ENCODE results near the gene PYDC1.
A peak's percentile ranks its signal among the peaks of the same experiment; 100 is the strongest.
"Not testable (repeated sequence)": the region's sequence is repeated elsewhere in the genome, so short reads cannot be mapped to it uniquely, and the experiment has no call there.

PYDC1 gene

GRCh38 chr16:31248344-31248743 lies 31.4 kb upstream of the PYDC1 start:
- DNase-seq (ENCODE audit: low spot score), result no peak
- Histone ChIP-seq H3K9me3 (ENCODE audit: severe bottlenecking) (no peaks in the 10 kb centered on the region), H3K27me3 (ENCODE audit: insufficient read depth, poor library complexity, severe bottlenecking) (no peaks in the 10 kb centered on the region), H3K4me1 (ENCODE audit: insufficient read depth, poor library complexity, severe bottlenecking) (no peaks in the 10 kb centered on the region), H3K4me3 (ENCODE audit: severe bottlenecking) (no peak overlapping the region), H3K36me3 (ENCODE audit: low read depth) (no peaks in the 10 kb centered on the region), H3K27ac (ENCODE audit: poor library complexity, severe bottlenecking) (no peak overlapping the region)
- no peak for ATAC-seq (ENCODE audit: low read depth)
- TF ChIP-seq CTCF (IDR thresholded peaks at IDR 0.05; ENCODE audit: poor library complexity, severe bottlenecking), result no peak

- Histone ChIP-seq H3K9me3 (ENCODE audit: severe bottlenecking) (no peaks in the 10 kb centered on the region), H3K27me3 (ENCODE audit: insufficient read depth, poor library complexity, severe bottlenecking) (no peaks in the 10 kb centered on the region), H3K27ac (ENCODE audit: poor library complexity, severe bottlenecking) (no peak overlapping the region), H3K4me1 (ENCODE audit: insufficient read depth, poor library complexity, severe bottlenecking) (no peaks in the 10 kb centered on the region), H3K36me3 (ENCODE audit: low read depth) (no peaks in the 10 kb centered on the region), H3K4me3 (ENCODE audit: severe bottlenecking) (no peak overlapping the region)
- ATAC-seq (ENCODE audit: low read depth) (no peak), DNase-seq (ENCODE audit: low spot score) (no peak)
- no peak for TF ChIP-seq CTCF (IDR thresholded peaks at IDR 0.05; ENCODE audit: poor library complexity, severe bottlenecking)
These were observed 29.4 kb upstream of the PYDC1 start for GRCh38 chr16:31246296-31246695.

- not testable (repeated sequence) for H3K4me3 ChIP-seq (ENCODE audit: severe bottlenecking); H3K4me1 ChIP-seq (ENCODE audit: insufficient read depth, poor library complexity, severe bottlenecking); ATAC-seq (ENCODE audit: low read depth); DNase-seq (ENCODE audit: low spot score); H3K27ac ChIP-seq (ENCODE audit: poor library complexity, severe bottlenecking); H3K9me3 ChIP-seq (ENCODE audit: severe bottlenecking); H3K36me3 ChIP-seq (ENCODE audit: low read depth); H3K27me3 ChIP-seq (ENCODE audit: insufficient read depth, poor library complexity, severe bottlenecking)
These were observed 28.7 kb upstream of the PYDC1 start for GRCh38 chr16:31245598-31245997.

- no peaks in the 10 kb centered on the region for H3K36me3 ChIP-seq (ENCODE audit: low read depth)
- no peak overlapping the region for H3K4me3 ChIP-seq (ENCODE audit: severe bottlenecking)
- no peak overlapping the region for H3K27ac ChIP-seq (ENCODE audit: poor library complexity, severe bottlenecking)
- ATAC-seq (ENCODE audit: low read depth) (no peak), DNase-seq (ENCODE audit: low spot score) (no peak)
- H3K9me3 ChIP-seq (ENCODE audit: severe bottlenecking), result no peaks in the 10 kb centered on the region
- no peaks in the 10 kb centered on the region for H3K27me3 ChIP-seq (ENCODE audit: insufficient read depth, poor library complexity, severe bottlenecking)
- H3K4me1 ChIP-seq (ENCODE audit: insufficient read depth, poor library complexity, severe bottlenecking), result no peaks in the 10 kb centered on the region
- no peak for TF ChIP-seq CTCF (IDR thresholded peaks at IDR 0.05; ENCODE audit: poor library complexity, severe bottlenecking)
These were observed 27.1 kb upstream of the PYDC1 start for GRCh38 chr16:31243734-31244670.

- no peaks in the 10 kb centered on the region for H3K36me3 ChIP-seq (ENCODE audit: low read depth)
- no peaks in the 10 kb centered on the region for H3K4me1 ChIP-seq (ENCODE audit: insufficient read depth, poor library complexity, severe bottlenecking)
- no peak for TF ChIP-seq CTCF (IDR thresholded peaks at IDR 0.05; ENCODE audit: poor library complexity, severe bottlenecking)
- H3K4me3 ChIP-seq (ENCODE audit: severe bottlenecking), result no peak overlapping the region
- H3K9me3 ChIP-seq (ENCODE audit: severe bottlenecking), result no peaks in the 10 kb centered on the region
- no peak overlapping the region for H3K27ac ChIP-seq (ENCODE audit: poor library complexity, severe bottlenecking)
- DNase-seq (ENCODE audit: low spot score), result no peak
- peak; percentile 51; the same call in 2 of the 3 replicates for ATAC-seq (ENCODE audit: low read depth)
- H3K27me3 ChIP-seq (ENCODE audit: insufficient read depth, poor library complexity, severe bottlenecking), result no peaks in the 10 kb centered on the region
These were observed 25.3 kb upstream of the PYDC1 start for GRCh38 chr16:31242206-31242605.

All from RWPE2 (cell line).